SK-N-SH (cell line): Measurements from ENCODE around the gene OR51S1. TPM values are rescaled to one million over a fixed set of nuclear protein-coding genes. Genes with fewer than 3 reads are reported as not detected.

Source experiments
- CTCF ChIA-PET: fragments of 300-600, 350-600 bp; formaldehyde crosslinking; extraction: SDS; loops from one replicate; lab custom pipeline; 2021; lab: Yijun Ruan, JAX
- POLR2A ChIA-PET: fragments of 350-600 bp; sonication (Branson Sonifier 250); formaldehyde crosslinking; extraction: SDS; loops from one replicate; lab custom pipeline; 2020; ENCODE audit warnings: antibody characterized with exemption, inconsistent platforms; lab: Yijun Ruan, JAX
- DNase-seq: peaks from one replicate; pipeline ENCODE4 v3.0.0; 2012
- H2AFZ ChIP-seq: fragments of 200-600 bp; sonication (generic); 2 replicates; pipeline ENCODE4 v1.8.1; 2016; ENCODE audit warnings: antibody characterized with exemption, mild to moderate bottlenecking, low read depth
- H3F3A ChIP-seq: fragments of 200-600 bp; sonication (generic); replicated peaks from 2 replicates; pipeline ENCODE3; 2016; ENCODE audit warnings: antibody characterized with exemption, mild to moderate bottlenecking; ENCODE audit not compliant: insufficient read depth
- H3K27ac ChIP-seq, 2 experiments: fragments of 200-500 bp in 1 of 2; fragments of 200-600 bp in 1 of 2; sonication (Bioruptor generic) in 1 of 2; sonication (generic), shearing (Covaris generic) in 1 of 2; 2 replicates each; pipeline versions ENCODE4 v1.5.1 to v1.6.1; 2014 to 2016; ENCODE audit warnings: low read depth in 2 of 2, inconsistent platforms in 1 of 2, low read length in 1 of 2, mild to moderate bottlenecking in 1 of 2, mixed read lengths in 1 of 2
- H3K27me3 ChIP-seq: fragments of 200-600 bp; sonication (generic), shearing (Covaris generic); 2 replicates; pipeline ENCODE4 v1.6.1; 2016; ENCODE audit warnings: mixed run types; ENCODE audit not compliant: insufficient read depth
- H3K36me3 ChIP-seq, 2 experiments: fragments of 200-500 bp in 1 of 2; fragments of 200-600 bp in 1 of 2; sonication (Bioruptor generic) in 1 of 2; sonication (generic) in 1 of 2; replicated peaks in 1 of 2; 2 replicates each; pipeline versions ENCODE3 to v1.5.1; 2014 to 2016; ENCODE audit warnings: low read length in 1 of 2, mild to moderate bottlenecking in 1 of 2; ENCODE audit not compliant: insufficient read depth in 2 of 2, control insufficient read depth in 1 of 2
- H3K4me1 ChIP-seq, 2 experiments: fragments of 200-500 bp in 1 of 2; fragments of 200-600 bp in 1 of 2; sonication (Bioruptor generic) in 1 of 2; sonication (generic), shearing (Covaris generic) in 1 of 2; 2 replicates each; pipeline versions ENCODE4 v1.5.1 to v1.6.1; 2014 to 2016; ENCODE audit warnings: low read depth in 1 of 2, low read length in 1 of 2, mixed run types in 1 of 2; ENCODE audit not compliant: insufficient read depth in 2 of 2, control insufficient read depth in 1 of 2
- H3K4me2 ChIP-seq: fragments of 200-600 bp; sonication (generic), shearing (Covaris generic); 2 replicates; pipeline ENCODE4 v1.6.1; 2017; ENCODE audit warnings: mixed run types
- H3K4me3 ChIP-seq, 2 experiments: fragments of 200-500 bp in 1 of 2; fragments of 200-600 bp in 1 of 2; sonication (Bioruptor generic) in 1 of 2; sonication (generic), shearing (Covaris generic) in 1 of 2; 2 replicates each; pipeline versions ENCODE4 v1.5.1 to v1.8.1; 2014 to 2016; ENCODE audit warnings: low read depth in 2 of 2, inconsistent platforms in 1 of 2, low read length in 1 of 2, mild to moderate bottlenecking in 1 of 2, mixed read lengths in 1 of 2, moderate library complexity in 1 of 2
- H3K79me2 ChIP-seq: fragments of 200-600 bp; sonication (generic); 2 replicates; pipeline ENCODE4 v1.8.1; 2017; ENCODE audit warnings: mild to moderate bottlenecking; ENCODE audit not compliant: insufficient read depth
- H3K9ac ChIP-seq: fragments of 200-600 bp; sonication (generic); 2 replicates; pipeline ENCODE4 v1.6.1; 2017; ENCODE audit warnings: mixed run types
- H3K9me2 ChIP-seq: fragments of 200-600 bp; sonication (generic); 2 replicates; pipeline ENCODE4 v1.6.1; 2017; ENCODE audit warnings: mixed run types
- H3K9me3 ChIP-seq: fragments of 200-600 bp; sonication (generic); 2 replicates; pipeline ENCODE4 v1.6.1; 2017; ENCODE audit warnings: mixed run types, mild to moderate bottlenecking, moderate library complexity
- H4K20me1 ChIP-seq: fragments of 200-600 bp; sonication (generic); 2 replicates; pipeline ENCODE4 v1.6.1; 2017; ENCODE audit warnings: mild to moderate bottlenecking, mixed run types; ENCODE audit not compliant: insufficient read depth
- CHD2 ChIP-seq: fragments of 150-350 bp; IDR thresholded peaks from 2 replicates; pipeline ENCODE4 v1.6.1; 2018; ENCODE audit warnings: low read length; ENCODE audit not compliant: partially characterized antibody
- ELF1 ChIP-seq: IDR thresholded peaks from 2 replicates; pipeline ENCODE4 v1.4.0; 2012
- FOSL2 ChIP-seq: IDR thresholded peaks from 2 replicates; pipeline ENCODE4 v1.4.0; 2012; ENCODE audit warnings: low read depth, mild to moderate bottlenecking, moderate library complexity, borderline replicate concordance
- FOXJ3 ChIP-seq: sonication (generic); formaldehyde crosslinking; IDR thresholded peaks from 2 replicates; pipeline ENCODE4 v1.5.1; 2020; ENCODE audit warnings: mild to moderate bottlenecking, missing genetic modification reagents
- GATA2 ChIP-seq: sonication (generic); formaldehyde crosslinking; IDR thresholded peaks from 2 replicates; pipeline ENCODE4 v1.5.0; 2020; ENCODE audit warnings: mild to moderate bottlenecking, missing genetic modification reagents
- JUND ChIP-seq: IDR thresholded peaks from 2 replicates; pipeline ENCODE4 v1.4.0; 2012
- MAX ChIP-seq: IDR thresholded peaks from 2 replicates; pipeline ENCODE4 v1.4.0; 2012; ENCODE audit warnings: low read depth
- MEF2A ChIP-seq: IDR thresholded peaks from 2 replicates; pipeline ENCODE4 v1.4.0; 2012; ENCODE audit warnings: low read depth, borderline replicate concordance
- MXI1 ChIP-seq: IDR thresholded peaks from 2 replicates; pipeline ENCODE4 v1.6.1; 2012; ENCODE audit warnings: mild to moderate bottlenecking, low read depth, low read length, improper control_type of control experiment
- NFIC ChIP-seq: IDR thresholded peaks from 2 replicates; pipeline ENCODE4 v1.4.0; 2012; ENCODE audit warnings: borderline replicate concordance
- NRF1 ChIP-seq: IDR thresholded peaks from 2 replicates; pipeline ENCODE4 v1.6.1; 2012; ENCODE audit warnings: low read depth, mild to moderate bottlenecking, low read length
- RAD21 ChIP-seq: IDR thresholded peaks from 2 replicates; pipeline ENCODE4 v1.6.1; 2012; ENCODE audit warnings: mild to moderate bottlenecking, low read length
- RCOR1 ChIP-seq: fragments of 150-350 bp; IDR thresholded peaks from 2 replicates; pipeline ENCODE4 v1.6.1; 2017; ENCODE audit warnings: antibody characterized with exemption, low read length
- REST ChIP-seq: IDR thresholded peaks from 2 replicates; pipeline ENCODE4 v1.6.1; 2012; ENCODE audit warnings: mild to moderate bottlenecking, low read depth, low read length, moderate library complexity
- RFX5 ChIP-seq: IDR thresholded peaks from 2 replicates; pipeline ENCODE4 v1.6.1; 2012; ENCODE audit warnings: mild to moderate bottlenecking, improper control_type of control experiment, low read length
- SIN3A ChIP-seq: IDR thresholded peaks from 2 replicates; pipeline ENCODE4 v1.6.1; 2012; ENCODE audit warnings: low read depth, mild to moderate bottlenecking, low read length, moderate library complexity, borderline replicate concordance
- SMC3 ChIP-seq: IDR thresholded peaks from 2 replicates; pipeline ENCODE4 v1.6.1; 2012; ENCODE audit warnings: low read depth, low read length, improper control_type of control experiment
- TAF1 ChIP-seq: IDR thresholded peaks from 2 replicates; pipeline ENCODE4 v1.6.1; 2012; ENCODE audit warnings: low read depth, mild to moderate bottlenecking, low read length, moderate library complexity, borderline replicate concordance
- TCF12 ChIP-seq: IDR thresholded peaks from 2 replicates; pipeline ENCODE4 v1.4.0; 2012
- TEAD4 ChIP-seq: IDR thresholded peaks from 2 replicates; pipeline ENCODE4 v1.4.0; 2012; ENCODE audit warnings: mild to moderate bottlenecking, borderline replicate concordance; ENCODE audit not compliant: insufficient read depth
- WGBS: methylation state at CpG from one replicate; pipeline ENCODE4 v1.1.6; 2017; ENCODE audit warnings: low lambda C conversion rate; 5-methylcytosine and 5-hydroxymethylcytosine counted together
- polyA plus RNA-seq, 3 experiments: library from polyadenylated mRNA; depleted of rRNA; stranded (reverse); fragments of >200 nt; gene quantifications; 2 replicates each; pipeline ENCODE4 v1.2.3, GENCODE V29; 2012
- TF ChIP-seq, protein P1 (sequence below): fragments of 200-600 bp; sonication (generic); IDR thresholded peaks from 2 replicates; pipeline ENCODE4 v1.6.1; 2017; ENCODE audit warnings: antibody characterized with exemption, mild to moderate bottlenecking, moderate library complexity
- TF ChIP-seq, protein P2 (sequence below): IDR thresholded peaks from 2 replicates; pipeline ENCODE4 v1.4.0; 2012; ENCODE audit warnings: low read depth, borderline replicate concordance

OR51S1 gene
- polyA plus RNA-seq, 1 of the 3 experiments (the other 2 are of a cell fraction) = not detected

GRCh38 chr11:4851033-4851432 is 2.0 kb upstream of the OR51S1 start:
- CTCF ChIA-PET = no interaction called here
- DNase-seq = no peak
- POLR2A ChIA-PET = no interaction called here

DNA sequence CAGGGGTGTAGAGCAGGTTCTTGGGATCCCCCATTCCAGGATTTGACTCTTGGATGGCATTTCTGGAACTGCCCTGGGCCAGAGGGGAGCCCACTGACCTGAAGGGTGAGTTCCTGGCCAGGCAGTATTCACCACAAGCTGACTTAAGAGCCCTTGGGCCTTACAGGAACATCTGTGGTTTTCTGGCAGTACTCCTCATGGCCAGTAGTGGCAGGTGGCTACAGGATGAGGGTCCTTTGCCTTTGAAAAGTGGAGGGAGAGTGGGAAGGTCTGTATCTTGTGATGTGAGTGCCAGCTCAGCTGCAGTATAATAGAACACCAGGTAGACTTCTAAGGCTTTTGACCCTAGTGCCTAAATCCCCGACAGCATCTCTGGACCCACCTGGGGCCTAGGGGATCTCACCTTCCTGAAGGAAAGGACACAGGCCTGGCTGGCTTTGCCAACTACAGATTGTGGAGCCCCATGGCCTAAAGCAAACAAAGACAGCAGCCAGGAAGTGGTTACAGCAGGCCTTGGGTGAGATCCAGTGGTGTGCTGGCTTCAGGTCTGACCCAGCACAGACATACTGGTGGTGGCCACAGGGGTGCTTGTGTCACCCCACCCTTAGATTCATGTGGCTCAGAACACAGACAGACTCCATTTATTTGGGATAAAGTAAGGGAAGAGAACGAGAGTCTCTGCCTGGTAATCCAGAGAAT is 9.0 kb downstream of the OR51S1 start:
- Histone ChIP-seq H3K4me3 (no peak overlapping the region), H3K4me2 (no peak overlapping the region), H3K9me3 (no peaks in the 10 kb centered on the region), H3K36me3 (no peaks in the 10 kb centered on the region), H3K79me2 (no peaks in the 10 kb centered on the region), H4K20me1 (no peaks in the 10 kb centered on the region), H3F3A (no peaks in the 10 kb centered on the region), H2AFZ (no peak overlapping the region), H3K27ac (no peak overlapping the region), H3K9me2 (no peaks in the 10 kb centered on the region), H3K27me3 (no peaks in the 10 kb centered on the region), H3K4me1 (no peaks in the 10 kb centered on the region), H3K9ac (no peak overlapping the region)
- 0% methylated on average over 2 of the region's 2 CpGs for WGBS
- CTCF ChIA-PET = no interaction called here
- no peak for DNase-seq
- POLR2A ChIA-PET = no interaction called here
- TF ChIP-seq RFX5 = no peak
- TF ChIP-seq, protein P1, sequence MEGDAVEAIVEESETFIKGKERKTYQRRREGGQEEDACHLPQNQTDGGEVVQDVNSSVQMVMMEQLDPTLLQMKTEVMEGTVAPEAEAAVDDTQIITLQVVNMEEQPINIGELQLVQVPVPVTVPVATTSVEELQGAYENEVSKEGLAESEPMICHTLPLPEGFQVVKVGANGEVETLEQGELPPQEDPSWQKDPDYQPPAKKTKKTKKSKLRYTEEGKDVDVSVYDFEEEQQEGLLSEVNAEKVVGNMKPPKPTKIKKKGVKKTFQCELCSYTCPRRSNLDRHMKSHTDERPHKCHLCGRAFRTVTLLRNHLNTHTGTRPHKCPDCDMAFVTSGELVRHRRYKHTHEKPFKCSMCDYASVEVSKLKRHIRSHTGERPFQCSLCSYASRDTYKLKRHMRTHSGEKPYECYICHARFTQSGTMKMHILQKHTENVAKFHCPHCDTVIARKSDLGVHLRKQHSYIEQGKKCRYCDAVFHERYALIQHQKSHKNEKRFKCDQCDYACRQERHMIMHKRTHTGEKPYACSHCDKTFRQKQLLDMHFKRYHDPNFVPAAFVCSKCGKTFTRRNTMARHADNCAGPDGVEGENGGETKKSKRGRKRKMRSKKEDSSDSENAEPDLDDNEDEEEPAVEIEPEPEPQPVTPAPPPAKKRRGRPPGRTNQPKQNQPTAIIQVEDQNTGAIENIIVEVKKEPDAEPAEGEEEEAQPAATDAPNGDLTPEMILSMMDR = no peak
- TF ChIP-seq, protein P2, sequence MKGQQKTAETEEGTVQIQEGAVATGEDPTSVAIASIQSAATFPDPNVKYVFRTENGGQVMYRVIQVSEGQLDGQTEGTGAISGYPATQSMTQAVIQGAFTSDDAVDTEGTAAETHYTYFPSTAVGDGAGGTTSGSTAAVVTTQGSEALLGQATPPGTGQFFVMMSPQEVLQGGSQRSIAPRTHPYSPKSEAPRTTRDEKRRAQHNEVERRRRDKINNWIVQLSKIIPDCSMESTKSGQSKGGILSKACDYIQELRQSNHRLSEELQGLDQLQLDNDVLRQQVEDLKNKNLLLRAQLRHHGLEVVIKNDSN = no peak
- TF ChIP-seq FOSL2 = no peak
- no peak for TF ChIP-seq TEAD4
- TF ChIP-seq TAF1 = no peak
- no peak for TF ChIP-seq NRF1
- no peak for TF ChIP-seq REST
- no peak for TF ChIP-seq JUND
- TF ChIP-seq SMC3 = no peak
- no peak for TF ChIP-seq SIN3A
- TF ChIP-seq RAD21 = no peak
- no peak for TF ChIP-seq FOXJ3 (CRISPR knock-in tag)
- TF ChIP-seq RCOR1 = no peak
- TF ChIP-seq GATA2 (CRISPR knock-in tag) = no peak
- no peak for TF ChIP-seq NFIC
- no peak for TF ChIP-seq ELF1
- TF ChIP-seq TCF12 = no peak
- no peak for TF ChIP-seq MEF2A
- no peak for TF ChIP-seq MXI1

More at GRCh38 chr11:4851033-4851432, 2.0 kb upstream of the OR51S1 start:
- Histone ChIP-seq H3K4me3 (no peak overlapping the region), H3K4me1 (no peaks in the 10 kb centered on the region), H3K9ac (no peak overlapping the region), H3K36me3 (no peaks in the 10 kb centered on the region), H2AFZ (no peak overlapping the region), H3K4me2 (no peak overlapping the region), H3F3A (no peaks in the 10 kb centered on the region), H3K27ac (no peak overlapping the region), H3K9me2 (no peaks in the 10 kb centered on the region), H3K79me2 (no peaks in the 10 kb centered on the region), H3K9me3 (no peaks in the 10 kb centered on the region), H4K20me1 (no peaks in the 10 kb centered on the region), H3K27me3 (no peaks in the 10 kb centered on the region)
- 0% methylated on average over 4 of the region's 4 CpGs for WGBS
- TF ChIP-seq MAX (no peak), CHD2 (no peak), TAF1 (no peak)
